CD4-positive, alpha-beta T cell treated with Interleukin-21 for 1 hour (primary cell): ENCODE measurements around the gene MLXIP.

Experiments used
- DNase-seq: peaks from one replicate; pipeline ENCODE4 v3.0.0-alpha.2; 2020

The MLXIP gene

DNA sequence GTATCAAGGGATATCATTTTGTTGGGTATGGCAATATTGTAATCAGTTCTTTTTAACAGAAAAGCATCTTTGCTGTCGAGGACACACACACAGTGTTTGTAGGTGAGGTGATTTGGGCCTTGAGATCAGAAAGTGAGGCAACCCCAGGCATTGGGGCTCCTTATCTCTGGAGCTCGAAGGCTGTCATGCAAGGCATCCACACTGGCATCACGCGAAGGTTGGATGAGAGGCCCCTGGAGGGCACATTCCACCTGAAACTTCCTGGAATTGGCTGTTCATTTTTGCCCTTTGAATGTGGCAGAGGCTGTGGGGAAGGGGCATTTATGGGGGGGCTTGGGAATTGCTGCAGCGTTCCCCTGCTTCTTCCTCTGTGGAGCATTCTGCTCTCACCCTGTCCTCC lies 49.9 kb downstream of the MLXIP start:
- DNase-seq = no peak

DNA sequence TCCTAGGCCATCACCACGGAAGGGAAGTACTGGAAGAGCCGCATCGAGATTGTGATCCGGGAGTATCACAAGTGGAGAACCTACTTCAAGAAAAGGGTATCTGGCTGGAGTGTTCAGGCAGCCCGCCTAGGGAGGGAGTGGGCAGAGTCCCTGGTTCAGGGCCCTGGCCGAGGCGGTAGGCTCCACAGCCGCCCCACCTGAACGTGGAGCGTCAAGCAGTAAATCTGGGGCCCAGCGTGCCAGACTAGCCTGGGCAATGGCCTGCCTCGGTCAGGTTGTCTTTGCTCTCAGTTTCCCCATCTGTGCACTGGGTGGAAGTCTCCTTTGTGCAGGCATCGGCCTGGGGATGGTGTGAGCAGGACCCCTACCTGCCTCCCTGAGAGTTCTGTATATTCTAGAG lies 50.6 kb downstream of the MLXIP start:
- DNase-seq = no peak

DNA sequence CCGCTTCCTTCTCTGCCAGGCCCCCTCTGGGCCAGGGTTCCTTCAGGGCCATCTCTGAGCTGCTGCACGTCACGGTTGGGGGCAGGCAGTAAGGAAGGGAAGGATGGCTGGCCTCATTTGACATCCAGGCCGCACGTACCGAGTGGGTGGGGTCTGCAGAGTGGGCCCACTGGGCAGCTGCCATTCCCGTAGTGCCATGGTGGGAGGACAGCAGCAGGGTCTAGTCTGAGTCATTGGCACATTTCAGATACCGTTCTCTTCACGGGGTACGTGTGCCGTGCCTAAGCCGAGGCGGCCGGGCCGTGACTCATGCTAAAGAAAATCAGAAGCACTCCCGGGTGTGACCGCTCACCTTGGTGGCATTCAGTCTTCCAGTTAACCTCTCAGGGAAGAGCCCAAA lies 51.6 kb downstream of the MLXIP start:
- DNase-seq = no peak

GRCh38 chr12:122133192-122133950 lies 54.8 kb downstream of the MLXIP start:
- no peak for DNase-seq

DNA sequence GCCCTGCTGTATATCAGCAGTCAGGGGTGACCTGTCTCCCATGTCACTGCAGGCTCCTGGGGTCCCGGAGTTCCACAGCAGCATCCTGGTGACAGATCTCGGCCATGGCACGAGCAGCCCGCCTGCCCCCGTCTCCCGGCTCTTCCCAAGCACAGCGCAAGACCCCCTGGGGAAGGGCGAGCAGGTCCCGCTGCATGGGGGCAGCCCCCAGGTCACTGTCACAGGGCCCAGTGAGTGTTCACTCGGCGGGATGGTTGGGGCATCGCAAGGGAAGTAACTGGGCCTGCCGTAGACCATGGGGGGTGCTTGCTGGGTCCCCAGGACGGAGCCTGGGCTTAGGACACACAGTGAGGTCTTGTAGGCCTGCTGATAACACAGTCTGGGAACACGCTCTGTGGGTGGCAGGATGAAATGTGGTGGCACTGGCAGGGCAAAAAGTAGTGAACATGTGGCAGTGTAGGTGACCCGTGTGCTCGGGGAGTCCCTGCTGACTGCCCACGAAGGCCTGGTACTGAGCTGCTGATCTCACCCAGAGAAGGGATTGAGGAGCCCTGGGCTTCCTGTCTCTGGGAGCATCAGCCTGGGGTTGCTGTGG lies 57.0 kb downstream of the MLXIP start:
- DNase-seq = no peak

DNA sequence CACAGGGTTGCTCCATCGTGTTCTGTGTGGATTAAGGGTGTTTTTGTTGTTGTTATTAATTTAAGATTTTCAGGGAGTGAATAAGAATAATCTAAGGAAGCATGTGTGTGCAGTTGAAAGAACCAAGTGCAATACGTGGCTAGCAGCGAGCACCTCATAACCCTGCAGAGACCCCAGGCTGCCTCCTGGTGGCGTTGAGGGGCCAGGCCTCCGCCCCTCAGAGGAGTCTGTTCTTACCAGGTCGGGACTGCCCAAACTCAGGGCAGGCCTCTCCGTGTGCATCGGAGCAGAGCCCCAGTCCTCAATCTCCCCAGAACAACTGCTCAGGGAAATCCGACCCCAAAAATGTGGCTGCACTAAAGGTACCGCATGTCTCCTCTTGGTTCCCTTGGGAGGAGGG lies 58.7 kb downstream of the MLXIP start:
- no peak for DNase-seq

GRCh38 chr12:122137681-122138080 lies 59.1 kb downstream of the MLXIP start:
- no peak for DNase-seq

DNA sequence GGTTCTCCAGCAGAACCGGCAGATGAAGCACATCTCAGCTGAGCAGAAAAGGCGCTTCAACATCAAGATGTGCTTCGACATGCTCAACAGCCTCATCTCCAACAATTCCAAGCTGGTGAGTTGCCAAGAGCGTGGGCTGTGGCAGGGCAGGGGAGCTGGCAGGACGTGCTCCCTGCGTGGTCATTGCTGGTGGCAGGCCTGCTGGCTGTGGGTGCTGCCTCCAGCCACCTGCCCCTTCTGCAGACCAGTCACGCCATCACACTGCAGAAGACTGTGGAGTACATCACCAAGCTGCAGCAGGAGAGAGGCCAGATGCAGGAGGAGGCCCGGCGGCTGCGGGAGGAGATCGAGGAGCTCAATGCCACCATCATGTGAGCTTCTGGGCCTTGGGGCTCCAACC lies 59.6 kb downstream of the MLXIP start:
- DNase-seq = no peak

GRCh38 chr12:122138616-122139015 lies 60.1 kb downstream of the MLXIP start:
- DNase-seq = no peak

- DNase-seq = no peak
Observed at GRCh38 chr12:122139266-122139665, 60.7 kb downstream of the MLXIP start.

DNA sequence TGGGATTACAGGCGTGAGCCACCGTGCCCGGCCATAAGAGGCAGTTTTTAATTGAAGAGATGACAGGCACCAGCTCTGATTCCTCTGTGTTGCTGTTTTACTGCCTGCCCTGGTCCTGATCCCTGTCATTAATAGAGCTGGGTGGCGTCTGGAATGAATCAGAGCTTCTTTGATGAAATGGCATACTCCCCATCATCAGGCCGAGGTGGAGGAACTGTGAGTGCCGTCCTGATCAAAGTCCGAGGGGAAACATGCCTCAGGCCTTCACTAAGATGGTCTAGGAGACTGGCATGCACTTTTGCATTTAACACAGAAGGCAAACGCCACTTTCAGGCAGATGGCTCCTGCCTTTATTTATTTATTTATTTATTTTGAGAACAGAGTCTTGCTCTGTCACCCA lies 61.4 kb downstream of the MLXIP start:
- DNase-seq = no peak

- no peak for DNase-seq
Observed at GRCh38 chr12:122140467-122141257, 62.1 kb downstream of the MLXIP start.

DNA sequence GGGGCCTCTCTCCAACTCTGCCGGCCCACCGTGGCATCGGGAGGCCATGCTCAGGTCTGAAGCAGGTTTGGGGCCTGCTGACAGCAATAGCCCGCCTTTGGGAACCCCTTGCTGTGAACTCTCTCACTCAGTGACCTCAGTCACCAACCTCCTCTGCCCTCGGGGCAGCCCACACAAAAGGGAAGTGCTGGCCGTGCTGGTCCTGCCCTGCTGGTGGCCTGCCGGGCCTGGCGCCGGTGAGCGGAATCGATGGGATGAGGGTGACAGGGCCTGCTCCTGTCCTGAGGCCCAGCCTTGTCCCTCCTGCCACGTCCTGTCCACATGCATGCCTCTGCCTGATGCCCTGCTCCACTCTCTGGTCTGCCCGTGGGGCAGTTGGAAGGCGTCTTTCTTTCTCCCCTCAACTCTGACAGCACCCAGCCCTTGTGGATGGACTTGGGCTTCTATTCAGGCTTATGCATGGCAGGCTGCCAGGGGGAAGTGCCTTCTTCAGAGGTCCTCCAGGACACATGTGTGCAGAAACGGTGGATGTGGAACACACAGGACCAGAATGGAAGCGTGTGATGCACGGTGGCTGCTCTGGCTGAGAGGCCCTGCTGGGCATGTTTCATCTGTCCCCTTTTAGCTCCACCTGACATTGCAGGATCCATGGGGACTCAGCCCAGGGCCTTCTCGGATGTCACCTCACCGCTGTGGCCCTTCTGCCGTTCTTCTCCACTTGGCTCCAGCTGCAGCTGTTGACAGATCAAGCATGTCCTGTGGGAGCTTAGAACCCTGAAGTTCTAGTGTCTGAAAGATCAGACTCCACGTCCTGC lies 63.6 kb downstream of the MLXIP start:
- DNase-seq = no peak

- DNase-seq = no peak
Observed at GRCh38 chr12:122142857-122143256, 64.3 kb downstream of the MLXIP start.

DNA sequence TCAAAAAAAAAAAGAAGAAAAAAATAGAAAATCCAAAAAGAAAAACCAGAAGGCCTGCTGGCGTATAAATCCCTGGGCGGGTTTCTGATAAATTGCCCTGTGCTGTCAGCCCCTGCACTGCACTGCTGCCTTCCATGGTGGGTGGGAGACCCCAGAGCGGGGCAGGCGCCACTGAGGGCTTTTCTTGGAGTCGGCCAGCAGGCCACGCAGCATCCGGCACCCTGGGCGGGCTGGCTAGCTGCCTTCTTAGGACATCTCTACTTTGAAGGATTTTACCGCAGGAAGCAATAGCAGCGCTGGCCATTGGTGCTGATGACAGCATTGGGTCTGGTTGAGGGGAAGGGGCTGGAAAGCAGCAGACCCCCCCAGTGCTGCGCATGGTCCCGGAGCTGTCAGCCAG lies 66.3 kb downstream of the MLXIP start:
- DNase-seq = no peak

- DNase-seq = no peak
Observed at GRCh38 chr12:122145505-122146330, 67.2 kb downstream of the MLXIP start.

- DNase-seq = no peak
Observed at GRCh38 chr12:122147514-122148290, 69.1 kb downstream of the MLXIP start.

GRCh38 chr12:122148657-122149056 lies 70.1 kb downstream of the MLXIP start:
- DNase-seq = no peak

DNA sequence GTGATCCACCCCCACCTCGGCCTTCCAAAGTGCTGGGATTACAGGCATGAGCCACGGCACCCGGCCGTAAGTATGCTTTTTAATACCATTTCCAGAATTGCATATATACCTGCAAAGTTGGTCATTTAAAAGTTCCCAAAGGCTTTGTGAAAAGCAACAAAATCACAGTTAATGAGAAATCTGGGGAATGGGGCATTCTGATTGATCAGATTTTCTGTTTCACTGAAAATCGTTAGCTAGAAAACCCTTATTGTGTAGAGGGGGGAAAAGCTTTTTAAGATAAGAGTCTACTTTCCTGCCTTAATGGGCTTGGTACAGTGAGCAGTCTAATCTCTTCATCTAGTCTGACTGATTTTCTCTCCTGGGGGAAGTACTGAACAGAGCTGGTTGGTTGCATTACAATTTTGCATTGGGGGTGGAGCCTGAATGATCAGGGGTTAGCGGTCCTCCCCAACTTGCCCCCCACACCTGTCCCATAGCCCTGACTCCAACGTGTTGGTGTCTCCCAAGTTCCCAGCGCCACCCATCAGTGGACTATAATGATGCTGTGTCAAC lies 71.6 kb downstream of the MLXIP start:
- no peak for DNase-seq

DNA sequence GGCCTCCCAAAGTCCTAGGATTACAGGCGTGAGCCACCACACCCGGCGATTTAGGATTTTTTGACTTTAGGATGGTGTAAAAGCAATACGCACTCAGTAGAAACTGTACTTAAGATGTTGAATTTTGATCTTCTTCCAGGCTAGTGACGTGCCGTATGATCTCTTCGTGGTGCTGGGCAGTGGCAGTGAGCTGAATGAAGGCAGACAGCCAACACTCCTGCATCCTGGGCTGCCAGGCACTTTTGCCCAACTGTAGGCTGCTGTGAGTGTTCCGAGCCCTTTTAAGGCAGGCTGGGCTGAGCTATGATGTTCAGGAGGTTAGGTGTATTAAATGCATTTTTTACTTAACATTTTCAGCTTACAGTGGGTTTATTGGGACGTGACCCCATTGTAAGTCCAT lies 74.2 kb downstream of the MLXIP start:
- DNase-seq = no peak

- DNase-seq = no peak
Observed at GRCh38 chr12:122155705-122156104, 77.1 kb downstream of the MLXIP start.
